GM12892 (cell line): ENCODE results near the gene MIER2.

Experiments used
- POLR2A ChIP-seq: IDR thresholded peaks from 2 replicates; pipeline ENCODE4 v1.6.1; 2011; ENCODE audit warnings: low read depth, low read length, control low read depth
- POLR2AphosphoS5 ChIP-seq: IDR thresholded peaks from 2 replicates; pipeline ENCODE4 v1.6.1; 2011; ENCODE audit warnings: low read depth, low read length, control low read depth
- TAF1 ChIP-seq: IDR thresholded peaks from 2 replicates; pipeline ENCODE4 v1.6.1; 2011; ENCODE audit warnings: low read depth, mild to moderate bottlenecking, control low read depth, low read length, borderline replicate concordance

DNA sequence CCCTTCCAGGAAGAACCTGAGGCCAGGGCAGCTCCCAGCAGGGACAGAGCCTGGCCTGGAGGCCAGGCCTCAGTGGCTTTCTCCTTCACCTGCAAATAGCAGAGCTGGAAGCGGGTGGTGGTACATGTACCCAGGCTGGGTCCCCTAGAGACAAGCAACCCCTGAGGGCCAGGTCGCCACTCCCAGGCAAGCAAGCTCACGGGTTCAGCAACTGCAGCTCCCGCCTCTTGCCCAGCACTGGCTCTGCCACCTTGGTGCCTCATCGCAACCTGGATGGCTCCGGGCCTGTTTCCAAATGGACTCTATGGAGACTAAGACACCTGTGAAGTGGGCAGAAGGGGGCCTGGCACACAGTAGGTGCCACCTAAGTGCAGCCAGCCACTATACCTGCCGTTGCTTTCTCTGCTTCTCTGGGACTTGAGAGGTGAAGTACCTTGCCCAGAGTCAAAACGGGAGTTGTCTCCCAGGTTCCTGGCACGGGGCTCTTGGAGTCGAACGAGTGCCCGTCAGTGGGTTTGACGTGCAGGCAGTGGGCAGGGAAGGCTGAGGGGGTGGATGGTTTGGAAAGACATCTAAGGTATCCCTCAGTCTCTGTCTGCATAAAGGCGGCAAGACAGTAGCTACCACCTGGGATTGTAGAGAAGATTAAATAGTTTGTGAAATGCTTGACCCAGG lies 51.0 kb downstream of the MIER2 start:
- TF ChIP-seq POLR2A = no peak
- TF ChIP-seq POLR2AphosphoS5 = no peak
- no peak for TF ChIP-seq TAF1
